Fibroblast of skin of left quadriceps (primary cell): ENCODE data around the gene JUND.

Experiments used
- DNase-seq, 2 experiments: peaks; one replicate each; pipeline ENCODE4 v3.0.0-alpha.2; 2013; ENCODE audit warnings: low read depth in 2 of 2

Gene JUND

DNA sequence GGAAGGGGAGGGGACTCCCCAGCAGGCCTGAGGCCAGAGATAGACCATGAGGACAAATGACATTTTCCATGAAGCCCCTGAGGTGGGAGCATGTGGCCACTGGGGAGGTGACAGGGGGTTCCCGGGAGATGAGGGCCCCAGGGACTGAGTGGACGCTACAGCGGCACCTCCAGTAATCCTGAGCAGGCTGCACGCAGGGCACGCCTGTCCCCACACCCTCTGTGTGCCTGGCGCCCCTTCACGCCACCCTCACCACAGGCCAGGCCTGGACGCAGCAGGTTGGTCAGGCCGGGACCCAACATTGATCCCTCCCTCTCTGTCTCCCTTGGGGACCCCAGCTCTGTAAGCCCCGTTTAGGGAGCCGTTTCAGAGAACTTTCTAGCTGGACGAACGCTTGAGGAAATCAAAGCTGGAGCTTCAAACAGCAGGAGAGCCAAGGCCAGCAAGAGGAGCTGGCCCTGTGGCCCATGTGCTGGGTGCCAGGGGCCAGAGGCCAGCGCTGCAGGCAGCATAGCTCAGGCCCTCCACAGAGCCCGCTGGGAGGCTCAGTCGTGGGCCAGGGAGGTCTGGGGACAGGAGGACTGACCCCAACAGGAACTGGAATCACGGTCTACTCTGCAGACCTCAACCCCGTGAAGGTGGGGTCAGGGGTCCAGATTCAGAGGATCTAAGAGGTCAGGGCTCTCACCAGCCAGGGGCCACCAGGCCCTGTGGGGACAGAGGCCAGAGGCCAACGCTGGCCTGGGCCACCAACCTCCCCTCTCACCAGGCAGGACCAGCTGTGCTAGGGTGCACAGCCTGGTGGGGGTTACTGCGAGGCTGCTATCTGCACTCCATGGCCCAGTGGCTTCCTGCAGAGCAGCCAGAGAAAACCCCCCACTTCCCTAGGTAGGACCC, 26.9 kb upstream of the JUND start:
- no peak for DNase-seq

- DNase-seq, result no peak
Observed at GRCh38 chr19:18307271-18307681, 25.9 kb upstream of the JUND start.

DNA sequence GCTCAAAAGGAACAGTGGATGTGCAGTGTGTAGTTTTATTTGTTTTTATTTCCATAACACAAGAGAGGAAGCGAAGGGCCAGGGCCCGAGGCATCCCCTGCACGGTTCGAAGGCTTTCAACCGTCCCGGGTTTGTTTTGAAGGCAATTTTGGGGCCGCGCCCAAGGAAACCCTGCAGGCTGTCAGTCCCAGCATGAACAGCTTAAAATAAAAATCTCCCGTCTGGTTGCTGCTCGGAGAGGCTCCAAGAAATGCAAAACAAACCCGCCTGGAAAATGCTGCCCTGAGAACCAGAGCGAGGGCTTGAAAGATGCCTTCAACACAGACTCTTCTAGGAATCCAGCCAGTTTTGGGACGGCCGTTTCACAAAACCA, 25.5 kb upstream of the JUND start:
- DNase-seq, result no peak

DNA sequence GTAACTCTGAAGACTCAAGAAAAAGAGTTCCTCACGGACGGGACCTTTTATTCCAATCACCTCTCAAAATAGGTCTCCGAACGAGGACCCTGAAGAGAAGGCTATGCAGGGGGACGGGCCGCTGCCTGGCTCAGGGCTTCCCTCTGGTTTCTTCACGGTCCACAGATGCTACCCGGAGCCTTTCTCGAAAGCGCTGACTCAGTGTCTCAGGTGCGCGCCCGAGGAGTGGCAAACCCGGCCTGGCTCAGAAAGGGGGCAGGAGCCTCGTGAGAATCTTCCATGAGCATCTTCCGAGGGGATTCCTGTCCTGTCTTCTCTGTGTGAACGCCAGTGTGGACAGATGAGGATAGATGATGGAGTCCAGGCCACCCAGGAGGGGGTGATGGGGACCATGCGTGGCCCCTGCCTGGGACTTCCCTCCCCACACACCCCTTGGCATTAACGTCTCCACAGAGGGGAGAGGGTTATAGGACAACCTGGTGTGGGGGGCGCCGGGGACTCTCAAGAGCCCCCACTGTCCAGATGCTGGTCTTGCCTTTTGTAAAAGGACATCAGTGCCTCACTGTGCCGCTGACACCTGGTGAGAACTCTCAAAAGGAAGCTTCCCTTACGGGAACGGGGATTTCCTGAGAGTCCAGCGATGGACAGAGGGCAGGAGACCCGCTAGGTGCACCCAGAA, 24.9 kb upstream of the JUND start:
- DNase-seq, result no peak

DNA sequence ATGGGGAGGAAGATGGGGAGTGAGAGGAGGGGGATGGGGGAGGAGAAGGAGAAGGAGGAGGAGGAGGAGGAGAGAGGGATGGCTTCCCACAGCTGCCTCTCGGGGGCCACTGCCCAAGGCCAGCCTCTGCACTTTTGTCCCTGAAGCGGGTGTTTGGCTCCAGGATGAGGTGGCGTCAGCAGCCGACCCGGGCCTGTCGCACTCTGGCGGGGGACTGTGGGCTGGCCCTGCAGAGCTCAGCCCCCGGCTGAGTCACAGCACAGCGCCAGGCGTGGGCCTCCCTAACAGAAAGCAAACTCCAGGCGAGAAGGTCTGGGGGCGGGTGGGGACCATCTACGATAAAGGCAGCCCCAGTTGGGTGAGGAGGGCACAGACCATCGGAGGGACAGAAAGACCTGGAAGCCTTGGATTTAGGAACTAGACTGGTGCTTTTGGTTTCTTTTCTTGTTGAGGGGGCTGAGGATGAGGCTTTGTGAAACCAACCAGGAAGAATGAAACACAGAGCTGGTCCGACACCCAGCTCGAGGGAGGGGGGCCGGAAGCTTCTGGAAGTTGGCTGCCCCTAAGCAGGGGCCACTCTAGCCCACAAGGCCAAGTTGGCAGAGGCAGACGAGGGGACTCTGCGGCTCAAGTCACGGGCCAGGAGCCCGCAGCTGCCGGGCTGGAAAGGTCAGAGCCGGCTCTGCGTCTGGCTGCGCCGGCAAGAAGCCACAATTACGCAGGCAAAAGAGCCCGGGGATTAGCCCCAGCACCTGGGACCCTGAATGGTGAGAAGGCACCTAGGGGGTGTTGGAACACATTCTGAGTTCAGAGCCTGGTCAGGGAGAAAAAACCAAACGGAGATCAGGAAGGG, 23.3 kb upstream of the JUND start:
- DNase-seq, result no peak

DNA sequence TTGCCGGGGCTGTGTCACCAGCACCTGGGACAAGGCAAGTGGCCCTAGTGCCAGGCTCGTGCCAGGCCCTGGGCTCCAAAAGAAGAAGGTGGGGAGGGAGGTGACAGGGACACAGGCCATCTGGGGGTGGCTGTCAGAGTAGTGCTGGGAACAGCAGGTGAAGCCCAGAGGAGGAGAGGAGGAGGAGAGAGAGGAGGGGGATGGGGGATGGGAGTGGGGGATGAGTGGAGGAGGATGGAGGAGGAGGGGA, 22.7 kb upstream of the JUND start:
- no peak for DNase-seq

GRCh38 chr19:18301718-18302111, 20.3 kb upstream of the JUND start:
- DNase-seq, result no peak

- DNase-seq, result no peak
Observed at GRCh38 chr19:18300930-18301717, 19.7 kb upstream of the JUND start.

DNA sequence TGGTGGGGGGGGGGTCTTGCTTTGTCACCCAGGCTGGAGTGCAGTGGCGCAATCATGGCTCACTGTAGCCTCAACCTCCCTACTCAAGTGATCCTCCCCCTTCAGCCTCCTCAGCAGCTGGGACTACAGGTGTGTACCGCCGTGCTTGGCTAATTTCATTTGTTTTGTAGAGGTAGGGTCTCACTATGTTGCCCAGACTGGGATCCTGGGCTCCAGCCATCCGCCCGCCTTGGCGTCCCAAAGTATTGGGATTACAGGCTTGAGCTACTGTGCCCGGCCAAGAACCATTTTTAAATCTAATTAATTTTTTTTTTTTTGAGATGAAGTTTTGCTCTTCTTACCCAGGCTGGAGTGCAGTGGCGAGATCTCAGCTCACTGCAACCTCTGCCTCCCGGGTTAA, 18.2 kb upstream of the JUND start:
- no peak for DNase-seq

DNA sequence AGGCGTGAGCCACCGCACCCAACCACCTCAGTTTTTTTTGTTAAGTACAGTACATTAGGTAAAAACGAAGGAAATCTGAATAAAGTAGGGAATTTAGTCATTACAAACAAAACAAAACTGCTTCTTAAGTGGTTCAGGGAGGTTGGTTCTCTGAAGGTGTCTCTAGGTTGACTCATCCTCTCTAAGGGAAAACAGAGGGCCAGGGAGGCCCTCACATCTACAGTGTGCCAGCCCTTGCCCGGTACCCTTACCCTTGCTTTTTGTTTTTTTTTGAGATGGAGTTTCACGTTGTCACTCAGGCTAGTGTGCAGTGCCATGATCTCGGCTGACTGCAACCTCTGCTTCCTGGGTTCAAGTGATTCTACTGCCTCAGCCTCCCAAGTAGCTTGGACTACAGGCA, 17.2 kb upstream of the JUND start:
- no peak for DNase-seq

DNA sequence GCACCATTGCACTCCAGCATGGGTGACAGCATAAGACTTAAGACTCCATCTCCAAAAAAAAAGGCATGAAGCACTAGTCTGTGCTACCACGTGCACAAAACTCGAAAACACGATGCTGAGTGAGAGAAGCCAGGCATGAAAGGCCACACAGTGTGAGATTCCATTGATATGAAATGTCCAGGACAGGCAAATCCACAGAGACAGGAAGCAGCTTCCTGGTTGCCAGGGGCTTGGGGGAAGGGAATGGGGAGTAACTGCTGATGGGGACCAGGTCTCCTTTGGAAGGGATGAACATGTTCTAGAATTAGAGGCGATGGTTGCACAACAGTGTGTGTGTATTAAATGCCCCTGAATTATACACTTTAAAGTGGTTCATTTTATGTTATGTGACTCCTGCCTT, 15.9 kb upstream of the JUND start:
- DNase-seq, result no peak

DNA sequence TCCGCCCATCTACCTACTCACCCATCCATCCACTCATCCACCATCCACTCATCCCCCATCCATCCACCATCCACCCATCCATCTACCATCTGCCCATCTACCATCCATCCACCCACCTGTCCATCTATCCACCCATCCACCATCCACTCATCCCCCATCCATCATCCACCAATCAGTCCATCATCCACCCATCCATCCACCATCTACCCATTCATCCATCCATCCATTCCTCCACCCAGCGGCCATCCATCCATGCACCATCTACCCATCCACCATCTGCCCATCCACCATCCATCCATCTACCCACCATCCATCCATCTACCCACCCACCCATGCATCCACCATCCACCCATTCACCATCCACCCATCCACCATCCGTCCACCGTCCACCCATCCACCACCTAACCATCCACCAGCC, 13.6 kb upstream of the JUND start:
- DNase-seq, result no peak

- no peak for DNase-seq
Observed at GRCh38 chr19:18294467-18294864, 13.0 kb upstream of the JUND start.

DNA sequence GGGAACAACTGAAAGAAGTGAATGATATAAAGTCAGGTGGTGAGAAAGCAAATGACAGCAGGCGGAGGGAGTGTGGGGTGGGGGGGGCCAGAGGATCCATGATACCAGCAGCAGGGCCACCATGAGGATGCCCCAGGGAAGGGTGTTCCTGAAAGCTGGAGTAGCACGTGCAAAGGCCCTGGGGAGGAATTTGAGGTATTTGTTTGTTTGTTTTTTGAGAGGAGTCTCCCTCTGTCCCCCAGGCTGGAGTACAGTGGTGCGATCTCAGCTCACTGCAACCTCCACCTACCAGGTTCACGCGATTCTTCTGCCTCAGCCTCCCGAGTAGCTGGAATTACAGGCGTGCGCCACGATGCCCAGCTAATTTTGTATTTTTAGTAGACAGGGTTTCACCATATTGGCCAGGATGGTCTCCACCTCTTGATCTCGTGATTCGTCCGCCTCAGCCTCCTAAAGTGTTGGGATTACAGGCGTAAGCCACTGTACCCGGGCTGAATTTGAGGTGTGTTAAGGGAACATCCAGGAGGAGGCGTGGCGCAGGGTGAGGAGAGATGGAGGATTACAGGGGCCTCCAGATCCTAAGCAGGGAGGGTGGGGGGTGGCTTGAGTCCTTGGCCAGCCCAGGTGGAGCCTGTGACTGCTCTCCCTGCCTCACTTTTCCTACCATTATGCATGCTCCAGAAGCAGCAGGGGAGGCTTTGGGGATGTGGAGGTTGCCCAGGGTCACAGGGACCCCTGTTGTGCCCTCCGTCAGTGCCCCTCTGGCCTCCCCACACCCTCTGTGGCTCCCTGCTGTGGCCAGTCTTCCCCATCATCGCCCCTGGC, 12.4 kb upstream of the JUND start:
- no peak for DNase-seq

DNA sequence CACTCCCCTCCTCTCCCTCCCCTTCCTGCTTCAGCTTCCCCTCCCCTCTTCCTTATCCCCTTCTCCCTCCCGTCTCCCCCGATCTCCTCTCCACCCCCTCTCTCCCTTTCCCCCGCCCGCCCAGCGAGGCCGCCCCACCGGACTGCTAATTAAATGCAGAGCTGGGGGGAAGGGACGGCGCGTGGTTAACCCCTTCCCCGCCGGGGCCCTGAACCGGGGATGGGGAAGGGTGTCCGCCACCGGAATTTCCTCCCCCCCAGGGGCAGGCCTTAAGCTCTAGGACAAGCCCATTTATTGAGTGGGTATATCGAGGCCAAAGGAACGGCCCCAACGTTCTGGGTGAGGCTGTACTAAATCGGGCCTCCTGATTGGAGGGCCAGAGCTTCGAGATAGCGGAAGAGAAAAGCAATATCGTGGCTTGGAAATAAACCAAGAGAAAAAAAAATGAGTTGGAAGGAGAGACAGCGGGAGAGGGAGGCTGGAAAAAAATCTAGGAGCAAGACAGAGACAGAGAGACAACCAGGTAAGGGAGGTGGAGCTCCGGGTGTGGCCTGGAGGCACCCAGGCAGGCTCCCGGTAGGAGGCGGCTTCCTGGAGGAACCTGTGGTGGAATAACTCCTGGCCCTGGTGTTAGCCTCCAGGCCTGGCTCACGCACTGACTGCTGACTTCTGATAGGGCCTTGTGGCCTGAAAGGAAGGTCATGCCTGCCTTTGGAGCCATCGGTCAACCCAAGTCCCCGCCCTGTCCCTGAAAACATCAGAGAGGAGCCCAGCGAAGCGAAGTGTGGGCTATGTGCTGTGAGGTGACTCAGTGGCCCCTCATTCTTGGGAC, 11.6 kb upstream of the JUND start:
- DNase-seq, result peak; percentile 78 to 81

GRCh38 chr19:18292462-18292809, 11.0 kb upstream of the JUND start:
- DNase-seq, result no peak

GRCh38 chr19:18291590-18292461, 10.4 kb upstream of the JUND start:
- DNase-seq, result peak in 1 of 2 experiments; percentile 54

GRCh38 chr19:18291019-18291524, 9.7 kb upstream of the JUND start:
- no peak for DNase-seq
